GM12891 (cell line): ENCODE measurements around the gene NGDN.

Experiments used
- DNase-seq: peaks from one replicate; pipeline ENCODE4 v3.0.0; 2011; ENCODE audit warnings: low spot score; ENCODE audit not compliant: insufficient read length
- FAIRE-seq: peaks from 2 replicates; lab custom pipeline; 2011; peaks lifted over from hg19 to GRCh38; lab: Jason Lieb, UNC
- PAX5 ChIP-seq: IDR thresholded peaks from 2 replicates; pipeline ENCODE4 v1.6.1; 2011; ENCODE audit warnings: low read length, moderate library complexity, mild to moderate bottlenecking; ENCODE audit not compliant: insufficient read depth, severe bottlenecking
- POLR2A ChIP-seq: IDR thresholded peaks from 2 replicates; pipeline ENCODE4 v1.6.1; 2011; ENCODE audit warnings: low read depth, low read length, control low read depth
- POLR2AphosphoS5 ChIP-seq: IDR thresholded peaks from 2 replicates; pipeline ENCODE4 v1.6.1; 2011; ENCODE audit warnings: low read depth, low read length, control low read depth
- POU2F2 ChIP-seq: IDR thresholded peaks from 2 replicates; pipeline ENCODE4 v1.6.1; 2011; ENCODE audit warnings: low read depth, mild to moderate bottlenecking, control low read depth, low read length, moderate library complexity
- SPI1 ChIP-seq: IDR thresholded peaks from 2 replicates; pipeline ENCODE4 v1.6.1; 2011; ENCODE audit warnings: low read depth, low read length, control low read depth
- TAF1 ChIP-seq: IDR thresholded peaks from 2 replicates; pipeline ENCODE4 v1.6.1; 2011; ENCODE audit warnings: low read depth, low read length, control low read depth

NGDN gene

DNA sequence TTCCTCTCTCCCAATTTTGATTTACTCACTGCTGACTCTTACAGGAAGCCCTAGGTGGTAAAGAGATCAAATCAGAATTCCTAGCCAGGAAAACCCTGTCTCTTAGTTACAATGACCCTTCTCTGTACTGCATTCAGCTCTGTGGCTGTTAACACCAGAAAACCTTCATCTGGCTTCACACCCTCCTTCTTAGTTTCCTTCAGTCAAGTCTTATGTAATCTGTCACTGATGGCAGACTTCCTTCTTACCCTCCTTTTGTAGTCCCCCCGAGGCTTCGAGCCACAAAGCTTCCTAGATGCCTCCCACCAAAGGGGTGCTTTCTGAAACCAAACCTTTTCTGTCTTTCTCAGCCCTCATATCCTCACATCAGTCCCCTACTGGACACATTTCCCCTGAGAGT, 16.5 kb downstream of the NGDN start:
- TF ChIP-seq PAX5 (no peak), SPI1 (no peak), TAF1 (no peak), POLR2AphosphoS5 (no peak), POLR2A (no peak), POU2F2 (no peak)
- FAIRE-seq, result no peak
- no peak for DNase-seq

- FAIRE-seq, result no peak
- TF ChIP-seq SPI1, result no peak
- TF ChIP-seq POLR2AphosphoS5, result no peak
- TF ChIP-seq TAF1, result no peak
- TF ChIP-seq POLR2A, result no peak
- TF ChIP-seq POU2F2, result no peak
- no peak for TF ChIP-seq PAX5
- no peak for DNase-seq
Observed at GRCh38 chr14:23487216-23487615, 17.7 kb downstream of the NGDN start.

DNA sequence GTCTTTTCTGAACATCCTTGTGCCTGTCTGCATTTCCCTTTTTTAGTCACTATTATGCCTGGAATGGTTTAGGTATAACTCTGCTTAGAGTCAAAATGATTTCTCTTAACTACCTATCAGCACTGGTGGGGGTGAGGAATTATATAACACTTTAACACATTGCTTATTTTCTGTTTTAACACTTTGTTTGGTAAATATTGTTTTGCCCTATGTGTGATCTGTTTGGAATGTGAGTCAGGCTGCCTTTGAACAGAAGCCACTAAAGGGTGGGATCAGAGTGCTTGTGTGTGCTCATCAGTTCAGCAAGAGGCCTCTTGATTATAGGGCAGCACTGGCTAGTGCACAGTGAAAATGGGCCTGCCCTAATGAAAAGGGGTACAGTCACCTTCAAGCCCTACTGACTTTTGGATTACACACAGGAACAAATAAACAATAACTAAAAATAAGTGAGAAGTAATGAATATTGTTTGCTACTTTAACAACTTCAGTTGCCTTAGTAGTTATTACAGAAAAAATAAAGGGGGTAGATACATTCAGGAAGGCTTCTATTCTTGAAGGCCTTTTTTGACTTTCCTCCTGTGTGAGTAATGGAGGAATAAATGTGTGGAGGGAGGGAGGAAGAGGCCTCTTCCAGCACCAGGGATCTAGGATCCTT, 23.2 kb downstream of the NGDN start:
- FAIRE-seq (no peak), DNase-seq (no peak)
- no peak for TF ChIP-seq PAX5
- no peak for TF ChIP-seq POLR2A
- TF ChIP-seq SPI1, result no peak
- TF ChIP-seq POU2F2, result no peak
- no peak for TF ChIP-seq TAF1
- TF ChIP-seq POLR2AphosphoS5, result no peak

GRCh38 chr14:23494223-23494622, 24.7 kb downstream of the NGDN start:
- DNase-seq (no peak), FAIRE-seq (no peak)
- TF ChIP-seq POLR2AphosphoS5 (no peak), TAF1 (no peak), PAX5 (no peak), POLR2A (no peak), SPI1 (no peak), POU2F2 (no peak)

GRCh38 chr14:23512156-23512555, 42.7 kb downstream of the NGDN start:
- no peak for TF ChIP-seq POLR2A
- DNase-seq (no peak), FAIRE-seq (peak; percentile 51)

GRCh38 chr14:23513005-23513817, 43.7 kb downstream of the NGDN start:
- no peak for TF ChIP-seq POLR2A
- TF ChIP-seq TAF1, result no peak
- TF ChIP-seq POU2F2, result no peak
- no peak for TF ChIP-seq SPI1
- TF ChIP-seq POLR2AphosphoS5, result no peak
- TF ChIP-seq PAX5, result no peak
- no peak for FAIRE-seq
- DNase-seq, result no peak

DNA sequence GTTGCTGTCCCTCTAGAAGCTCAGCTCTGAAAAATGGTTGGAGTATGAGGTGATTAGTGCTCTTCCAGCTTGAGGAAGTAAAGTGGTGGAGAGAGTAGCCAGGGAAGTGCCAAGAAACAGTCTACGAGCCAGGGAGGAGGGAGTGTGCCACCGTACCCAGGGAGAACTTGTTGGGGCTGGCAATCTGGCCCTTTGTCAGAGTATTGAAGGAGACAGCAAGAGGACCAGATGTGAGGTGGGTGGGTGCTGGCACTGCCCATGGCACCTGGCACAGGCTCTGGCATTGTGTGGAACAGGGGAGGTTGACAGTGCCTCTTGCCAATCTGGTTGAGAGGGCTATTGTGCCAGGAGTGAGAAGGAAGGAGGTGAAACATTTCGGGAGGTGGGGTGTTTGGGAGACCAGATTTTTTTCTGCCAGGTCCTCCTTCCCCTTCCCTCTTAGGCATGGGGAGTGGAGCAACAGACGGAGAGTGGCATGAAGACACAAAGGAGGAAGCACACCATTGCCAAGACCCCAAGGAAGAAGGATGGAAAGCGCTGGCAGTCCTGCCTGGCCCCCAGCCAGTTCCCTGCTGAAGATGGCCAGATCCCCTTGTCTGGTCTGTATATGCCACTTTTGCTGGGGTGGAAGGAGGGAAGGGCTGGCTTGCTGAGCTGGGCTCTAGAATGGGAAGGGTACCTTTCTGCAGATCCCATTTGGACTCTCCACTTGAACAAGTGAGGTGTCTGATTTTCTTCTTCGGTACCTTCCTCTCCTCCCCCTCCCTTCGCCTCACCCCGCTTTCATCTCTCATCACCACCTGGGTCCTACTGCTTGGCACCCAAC, 44.5 kb downstream of the NGDN start:
- FAIRE-seq (no peak), DNase-seq (no peak)

DNA sequence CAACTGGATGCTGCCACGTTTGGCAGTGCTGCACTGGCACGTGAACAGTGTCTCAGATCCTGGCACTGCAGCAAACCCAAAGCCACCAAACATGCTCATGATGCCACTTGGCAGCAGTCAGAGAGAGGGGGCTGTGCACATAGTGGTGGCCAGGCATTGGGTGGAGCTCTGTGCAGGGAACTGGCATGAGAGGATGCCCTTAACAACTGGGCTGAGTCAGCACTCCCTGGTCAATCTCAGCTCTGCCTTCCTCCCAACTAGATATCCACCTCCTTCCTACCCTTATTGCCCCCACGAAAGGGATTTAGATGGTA, 45.1 kb downstream of the NGDN start:
- FAIRE-seq (no peak), DNase-seq (no peak)
- no peak for TF ChIP-seq PAX5

More for the DNA sequence above, 44.5 kb downstream of the NGDN start:
- no peak for TF ChIP-seq POLR2AphosphoS5
- TF ChIP-seq POU2F2, result no peak
- TF ChIP-seq PAX5, result no peak
- no peak for TF ChIP-seq TAF1
- no peak for TF ChIP-seq POLR2A
- TF ChIP-seq SPI1, result no peak

GRCh38 chr14:23517650-23518326, 48.3 kb downstream of the NGDN start:
- DNase-seq, result no peak
- FAIRE-seq, result no peak
- TF ChIP-seq PAX5 (no peak), TAF1 (no peak), POLR2AphosphoS5 (no peak), POLR2A (no peak), SPI1 (no peak), POU2F2 (no peak)

DNA sequence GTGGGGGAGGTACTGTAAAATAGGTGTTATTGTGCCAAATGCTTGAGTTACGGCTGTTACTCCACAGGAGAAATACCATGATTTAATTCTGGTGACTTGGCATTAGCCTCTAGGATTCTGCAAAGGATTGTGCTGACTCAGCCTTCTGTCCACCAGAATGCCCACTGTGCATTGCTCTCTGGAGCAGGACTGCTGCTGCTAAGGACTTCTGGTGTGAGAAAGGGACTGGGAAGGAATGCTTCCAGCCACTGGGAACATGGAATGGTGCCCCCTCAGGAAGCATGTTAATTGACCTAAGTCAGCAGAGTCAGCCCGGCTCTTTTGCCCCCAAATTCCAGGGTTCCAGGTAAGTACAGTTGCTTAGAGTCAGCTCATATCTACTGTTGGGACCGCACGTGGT, 49.2 kb downstream of the NGDN start:
- no peak for FAIRE-seq
- no peak for TF ChIP-seq POLR2AphosphoS5
- no peak for TF ChIP-seq PAX5
- no peak for DNase-seq
